ENCODE data around the gene PROS1.
"Not testable (repeated sequence)": the region's sequence is repeated elsewhere in the genome, so short reads cannot be mapped to it uniquely, and the experiment has no call there.

Gene PROS1

GRCh38 chr3:93969443-93969842 lies 4.3 kb downstream of the PROS1 start:
- DNase-seq, result no peak

GRCh38 chr3:93965106-93965505 lies 8.6 kb downstream of the PROS1 start:
- not testable (repeated sequence) for DNase-seq

GRCh38 chr3:93962798-93963197 lies 10.9 kb downstream of the PROS1 start:
- no peak for DNase-seq

GRCh38 chr3:93961489-93961888 lies 12.2 kb downstream of the PROS1 start:
- DNase-seq, result no peak

GRCh38 chr3:93961026-93961425 lies 12.7 kb downstream of the PROS1 start:
- no peak for DNase-seq

GRCh38 chr3:93949958-93950357 lies 23.7 kb downstream of the PROS1 start:
- not testable (repeated sequence) for DNase-seq

- DNase-seq, result not testable (repeated sequence)
Measured at GRCh38 chr3:93937485-93937884, 36.2 kb downstream of the PROS1 start.

- no peak for DNase-seq
Measured at GRCh38 chr3:93936549-93936948, 37.1 kb downstream of the PROS1 start.

GRCh38 chr3:93934366-93935046 lies 39.2 kb downstream of the PROS1 start:
- DNase-seq, result no peak

GRCh38 chr3:93931597-93932229 lies 42.0 kb downstream of the PROS1 start:
- no peak for DNase-seq

GRCh38 chr3:93930041-93930440 lies 43.7 kb downstream of the PROS1 start:
- no peak for DNase-seq

- DNase-seq, result no peak
Measured at GRCh38 chr3:93926789-93927188, 46.9 kb downstream of the PROS1 start.

GRCh38 chr3:93924491-93924890 lies 49.2 kb downstream of the PROS1 start:
- DNase-seq, result no peak

GRCh38 chr3:93923006-93923405 lies 50.7 kb downstream of the PROS1 start:
- no peak for DNase-seq

GRCh38 chr3:93917546-93918029 lies 56.1 kb downstream of the PROS1 start:
- DNase-seq, result not testable (repeated sequence)

GRCh38 chr3:93913623-93914022 lies 60.1 kb downstream of the PROS1 start:
- DNase-seq, result not testable (repeated sequence)

- no peak for DNase-seq
Measured at GRCh38 chr3:93911206-93911605, 62.5 kb downstream of the PROS1 start.

- no peak for DNase-seq
Measured at GRCh38 chr3:93910097-93910496, 63.6 kb downstream of the PROS1 start.

GRCh38 chr3:93907132-93907531 lies 66.6 kb downstream of the PROS1 start:
- no peak for DNase-seq

- DNase-seq, result no peak
Measured at GRCh38 chr3:93906245-93906644, 67.5 kb downstream of the PROS1 start.

- DNase-seq, result no peak
Measured at GRCh38 chr3:93904568-93904967, 69.1 kb downstream of the PROS1 start.

GRCh38 chr3:93878250-93879017 lies 95.3 kb downstream of the PROS1 start:
- not testable (repeated sequence) for DNase-seq

GRCh38 chr3:93877427-93877826 lies 96.3 kb downstream of the PROS1 start:
- DNase-seq, result not testable (repeated sequence)

- not testable (repeated sequence) for DNase-seq
Measured at GRCh38 chr3:93873412-93873811, 100.3 kb downstream of the PROS1 start.
